HEK293T (cell line): ENCODE measurements around the gene TMEM37.

Experiments
- CTBP1 ChIP-seq: fragments of 450-650 bp; IDR thresholded peaks from 2 replicates; pipeline ENCODE4 v1.6.1; 2016; ENCODE audit warnings: borderline replicate concordance
- ELF4 ChIP-seq: fragments of 450-650 bp; IDR thresholded peaks from 2 replicates; pipeline ENCODE4 v1.6.1; 2017; ENCODE audit warnings: antibody characterized with exemption
- FOXA1 ChIP-seq: fragments of 450-650 bp; IDR thresholded peaks from 2 replicates; pipeline ENCODE4 v1.6.1; 2016; ENCODE audit warnings: mild to moderate bottlenecking
- L3MBTL2 ChIP-seq: fragments of 450-650 bp; conservative IDR thresholded peaks from 2 replicates; pipeline ENCODE4 v1.6.1; 2016; ENCODE audit warnings: mild to moderate bottlenecking
- NFRKB ChIP-seq: fragments of 450-650 bp; IDR thresholded peaks from 2 replicates; pipeline ENCODE4 v1.6.1; 2016; ENCODE audit warnings: mild to moderate bottlenecking, moderate library complexity
- SP1 ChIP-seq: fragments of 450-650 bp; IDR thresholded peaks from 2 replicates; pipeline ENCODE4 v1.6.1; 2017
- SUZ12 ChIP-seq: fragments of 450-650 bp; IDR thresholded peaks from 2 replicates; pipeline ENCODE4 v1.6.1; 2016; ENCODE audit warnings: mild to moderate bottlenecking
- ZNF384 ChIP-seq: fragments of 450-650 bp; IDR thresholded peaks from 2 replicates; pipeline ENCODE4 v1.6.1; 2016

DNA sequence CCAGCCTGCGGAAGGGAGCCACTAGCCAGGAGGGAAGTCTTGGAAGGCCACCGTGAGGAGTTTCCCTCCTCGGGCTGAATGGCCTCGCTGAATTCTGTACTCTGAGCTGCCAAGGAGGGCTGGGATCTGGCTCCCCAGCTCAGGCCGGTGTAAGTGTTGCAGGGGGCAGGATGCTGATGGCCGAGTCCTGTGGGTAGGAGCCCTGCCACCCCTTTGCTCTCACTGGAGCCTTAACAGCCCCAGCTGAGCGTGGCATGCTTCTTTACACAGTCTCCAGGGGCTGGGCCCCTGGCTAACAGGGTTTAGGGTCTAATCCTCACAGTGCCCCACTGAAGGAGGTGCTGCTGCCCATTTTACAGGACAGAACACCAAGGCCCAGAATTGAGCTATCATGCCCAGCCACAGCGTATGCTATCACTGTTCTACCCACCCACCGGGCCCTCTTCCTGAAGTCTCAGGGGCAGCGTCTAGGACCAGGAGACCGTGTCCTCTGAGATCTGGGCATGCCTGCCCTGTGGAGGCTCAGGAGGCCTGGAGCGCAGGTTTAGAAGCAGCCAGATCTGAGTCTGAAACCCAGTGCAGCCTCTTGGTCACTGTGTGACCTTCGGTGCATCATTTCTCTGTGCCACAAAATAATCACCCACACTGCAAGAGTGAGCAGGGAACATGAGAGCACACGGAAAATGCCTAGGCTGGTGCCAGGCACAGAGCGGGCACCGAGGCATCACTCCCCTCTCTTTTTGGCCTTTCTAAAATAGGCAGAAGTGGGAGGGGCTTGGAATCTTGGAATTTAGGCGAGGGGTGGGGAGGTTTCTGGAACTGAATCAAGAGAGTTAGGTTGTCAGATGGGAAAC is 42.9 kb downstream of the TMEM37 start:
- no peak for TF ChIP-seq SP1
- no peak for TF ChIP-seq NFRKB
- TF ChIP-seq L3MBTL2: no peak
- no peak for TF ChIP-seq ELF4
- no peak for TF ChIP-seq SUZ12
- TF ChIP-seq CTBP1: no peak
- no peak for TF ChIP-seq FOXA1
- TF ChIP-seq ZNF384: no peak
